Measurements from ENCODE around the gene TWIST2.

TWIST2 gene

DNA sequence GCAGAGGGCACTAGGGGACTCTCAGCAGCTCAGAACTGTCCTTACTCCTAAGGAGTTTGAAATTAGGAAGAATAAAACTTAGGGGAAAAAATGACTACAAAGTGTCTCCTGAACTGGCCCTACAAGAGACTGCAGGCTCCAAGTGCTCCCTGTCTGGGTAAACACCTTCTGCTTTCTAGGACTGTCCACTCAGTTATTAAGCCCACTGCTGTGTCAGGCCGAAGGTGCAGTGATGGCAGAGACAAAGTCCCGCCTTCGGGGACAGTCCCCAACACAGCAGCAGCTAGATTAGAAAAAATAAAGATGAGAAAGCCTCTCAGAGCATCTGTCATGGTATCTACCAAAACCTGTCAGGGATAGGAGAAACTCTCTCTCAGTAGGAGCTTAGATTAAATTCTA lies 28.3 kb downstream of the TWIST2 start:
- no peak for DNase-seq (ENCODE audit: insufficient read length)
- no peak for TF ChIP-seq TAF1 (IDR thresholded peaks at IDR 0.05; ENCODE audit: borderline replicate concordance, low read depth, low read length)
- TF ChIP-seq POLR2A (IDR thresholded peaks at IDR 0.05; ENCODE audit: low read depth, low read length) = no peak
- TF ChIP-seq POLR2AphosphoS5 (IDR thresholded peaks at IDR 0.05; ENCODE audit: low read depth, low read length) = no peak
- FAIRE-seq = no peak

GRCh38 chr2:238878051-238878735 lies 30.3 kb downstream of the TWIST2 start:
- FAIRE-seq (no peak), DNase-seq (ENCODE audit: insufficient read length) (no peak)
- TF ChIP-seq POLR2A (IDR thresholded peaks at IDR 0.05; ENCODE audit: low read depth, low read length) = no peak
- no peak for TF ChIP-seq TAF1 (IDR thresholded peaks at IDR 0.05; ENCODE audit: borderline replicate concordance, low read depth, low read length)
- TF ChIP-seq POLR2AphosphoS5 (IDR thresholded peaks at IDR 0.05; ENCODE audit: low read depth, low read length) = no peak

DNA sequence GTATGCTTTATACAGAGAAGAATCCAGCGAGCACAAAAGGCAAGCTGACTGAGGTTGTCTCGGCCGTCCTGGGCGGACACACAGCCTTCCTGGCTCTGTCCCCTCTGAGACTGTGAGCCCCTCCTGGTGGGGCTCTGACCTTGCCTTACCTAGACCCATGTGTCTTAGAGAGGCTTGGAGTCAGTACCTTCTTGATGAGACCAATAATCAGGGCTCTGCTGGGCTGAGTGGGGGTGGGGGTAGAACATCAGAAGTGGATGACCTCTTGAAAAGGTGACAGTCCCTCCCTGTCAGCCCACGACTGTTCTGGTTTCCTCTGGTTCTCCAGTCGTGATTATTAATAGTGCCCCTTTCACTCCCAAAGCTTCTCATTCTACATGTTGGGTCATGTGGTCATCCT lies 31.2 kb downstream of the TWIST2 start:
- FAIRE-seq (no peak), DNase-seq (ENCODE audit: insufficient read length) (no peak)
- no peak for TF ChIP-seq POLR2A (IDR thresholded peaks at IDR 0.05; ENCODE audit: low read depth, low read length)
- TF ChIP-seq TAF1 (IDR thresholded peaks at IDR 0.05; ENCODE audit: borderline replicate concordance, low read depth, low read length) = no peak
- TF ChIP-seq POLR2AphosphoS5 (IDR thresholded peaks at IDR 0.05; ENCODE audit: low read depth, low read length) = no peak

DNA sequence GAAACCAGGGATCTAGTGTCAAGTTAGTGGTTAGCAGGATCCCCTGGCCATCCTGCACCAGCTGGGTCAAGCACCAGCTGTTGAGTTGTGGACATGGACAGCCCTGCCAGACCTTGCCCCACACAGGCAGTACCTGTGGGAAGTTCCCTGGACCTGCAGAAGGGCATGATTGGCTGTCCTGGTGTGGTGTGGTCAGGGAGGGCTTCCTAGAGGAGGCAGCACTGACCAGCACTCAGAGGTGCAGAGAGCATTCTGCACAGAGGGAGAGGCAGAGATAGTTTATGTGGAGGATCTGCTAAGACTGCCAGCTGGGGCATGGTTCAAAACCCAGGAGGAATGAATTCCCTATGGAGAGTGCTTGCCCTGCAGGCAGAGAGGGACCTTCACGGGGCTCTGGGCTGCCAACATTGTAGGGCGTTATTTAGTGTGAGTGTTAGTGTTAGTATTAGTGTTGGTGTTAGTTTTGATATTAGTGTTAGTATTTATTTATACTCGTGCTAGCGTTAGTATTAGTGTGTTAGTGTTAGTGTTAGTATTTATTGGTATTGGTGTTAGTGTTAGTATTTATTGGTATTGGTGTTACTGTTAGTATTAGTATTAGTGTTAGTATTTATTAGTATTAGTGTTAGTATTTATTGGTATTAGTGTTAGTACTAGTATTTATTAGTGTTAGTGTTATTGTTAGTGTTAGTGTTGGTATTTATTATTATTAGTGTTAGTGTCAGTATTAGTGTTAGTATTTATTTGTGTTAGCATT lies 31.9 kb downstream of the TWIST2 start:
- FAIRE-seq = no peak
- DNase-seq (ENCODE audit: insufficient read length) = no peak

DNA sequence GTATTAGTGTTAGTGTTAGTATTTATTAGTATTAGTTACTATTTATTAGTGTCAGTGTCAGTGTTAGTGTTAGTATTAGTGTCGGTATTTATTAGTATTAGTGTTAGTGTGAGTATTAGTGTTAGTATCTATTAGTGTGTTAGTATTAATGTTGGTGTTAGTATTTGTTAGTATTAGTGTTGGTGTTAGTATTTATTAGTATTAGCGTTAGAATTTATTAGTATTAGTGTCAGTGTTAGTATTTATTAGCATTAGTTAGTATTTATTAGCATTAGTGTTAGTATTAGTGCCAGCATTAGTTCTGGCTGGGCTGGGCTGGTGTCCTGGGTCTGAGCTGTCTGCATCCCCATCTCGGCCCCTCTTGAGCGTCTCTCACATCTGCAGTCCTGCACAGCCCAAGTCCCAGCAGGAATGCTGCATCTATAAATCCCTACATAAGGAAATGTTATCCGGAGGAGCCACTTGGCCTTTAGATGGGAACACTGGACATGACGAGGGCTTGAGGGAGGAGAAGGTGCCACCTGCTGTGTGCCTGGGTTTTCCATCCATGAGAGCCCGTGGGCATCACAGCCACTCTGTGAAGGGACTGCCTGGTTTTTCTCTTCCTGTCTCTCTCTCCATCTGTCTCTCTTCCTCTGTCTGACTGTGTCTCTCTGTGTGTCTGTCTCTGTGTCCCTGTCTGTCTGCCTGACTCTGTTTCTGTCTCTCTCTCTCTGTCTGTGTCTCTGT lies 33.6 kb downstream of the TWIST2 start:
- TF ChIP-seq TAF1 (IDR thresholded peaks at IDR 0.05; ENCODE audit: borderline replicate concordance, low read depth, low read length) (no peak), POLR2A (IDR thresholded peaks at IDR 0.05; ENCODE audit: low read depth, low read length) (no peak), POLR2AphosphoS5 (IDR thresholded peaks at IDR 0.05; ENCODE audit: low read depth, low read length) (no peak)
- FAIRE-seq (no peak), DNase-seq (ENCODE audit: insufficient read length) (no peak)

More for the DNA sequence above, 31.9 kb downstream of the TWIST2 start:
- TF ChIP-seq POLR2A (IDR thresholded peaks at IDR 0.05; ENCODE audit: low read depth, low read length) = no peak
- no peak for TF ChIP-seq POLR2AphosphoS5 (IDR thresholded peaks at IDR 0.05; ENCODE audit: low read depth, low read length)
- TF ChIP-seq TAF1 (IDR thresholded peaks at IDR 0.05; ENCODE audit: borderline replicate concordance, low read depth, low read length) = no peak

DNA sequence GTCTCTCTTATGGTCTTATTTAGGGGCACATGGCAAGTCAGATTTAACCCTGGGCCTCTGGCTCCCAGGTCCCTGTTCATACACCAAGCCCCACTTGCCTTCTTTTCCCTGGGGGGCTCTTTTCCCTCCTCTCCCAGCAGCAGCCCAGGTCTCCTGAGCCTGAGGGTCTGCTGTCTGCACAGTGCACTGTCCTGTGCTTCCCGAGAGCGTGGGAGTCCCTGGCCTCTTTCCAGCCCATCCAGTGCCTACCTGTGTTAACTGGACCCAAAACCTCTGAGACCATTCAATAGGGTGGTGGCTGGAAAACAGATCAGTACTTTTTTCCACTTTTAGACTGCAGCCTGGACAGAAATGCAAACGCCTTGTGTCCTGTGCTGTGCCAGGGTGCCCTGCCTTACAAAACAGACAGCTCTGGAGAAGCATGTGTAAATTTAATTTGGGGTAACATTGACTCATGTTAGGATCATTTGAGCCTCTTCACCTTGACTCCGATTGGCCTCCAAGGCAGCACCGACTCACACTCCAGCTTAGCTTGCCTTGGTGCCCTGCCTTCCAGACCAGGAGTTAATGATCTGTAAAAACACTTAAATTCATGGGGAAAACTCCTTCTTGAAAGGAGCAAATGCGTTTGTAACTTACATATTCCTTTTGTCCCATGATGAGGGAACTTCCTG lies 34.3 kb downstream of the TWIST2 start:
- no peak for DNase-seq (ENCODE audit: insufficient read length)
- FAIRE-seq = no peak

GRCh38 chr2:238883421-238883901 lies 35.6 kb downstream of the TWIST2 start:
- no peak for DNase-seq (ENCODE audit: insufficient read length)
- no peak for FAIRE-seq
- TF ChIP-seq TAF1 (IDR thresholded peaks at IDR 0.05; ENCODE audit: borderline replicate concordance, low read depth, low read length) (no peak), POLR2AphosphoS5 (IDR thresholded peaks at IDR 0.05; ENCODE audit: low read depth, low read length) (no peak), POLR2A (IDR thresholded peaks at IDR 0.05; ENCODE audit: low read depth, low read length) (no peak)

More for the DNA sequence above, 34.3 kb downstream of the TWIST2 start:
- TF ChIP-seq POLR2AphosphoS5 (IDR thresholded peaks at IDR 0.05; ENCODE audit: low read depth, low read length) (no peak), POLR2A (IDR thresholded peaks at IDR 0.05; ENCODE audit: low read depth, low read length) (no peak), TAF1 (IDR thresholded peaks at IDR 0.05; ENCODE audit: borderline replicate concordance, low read depth, low read length) (no peak)

DNA sequence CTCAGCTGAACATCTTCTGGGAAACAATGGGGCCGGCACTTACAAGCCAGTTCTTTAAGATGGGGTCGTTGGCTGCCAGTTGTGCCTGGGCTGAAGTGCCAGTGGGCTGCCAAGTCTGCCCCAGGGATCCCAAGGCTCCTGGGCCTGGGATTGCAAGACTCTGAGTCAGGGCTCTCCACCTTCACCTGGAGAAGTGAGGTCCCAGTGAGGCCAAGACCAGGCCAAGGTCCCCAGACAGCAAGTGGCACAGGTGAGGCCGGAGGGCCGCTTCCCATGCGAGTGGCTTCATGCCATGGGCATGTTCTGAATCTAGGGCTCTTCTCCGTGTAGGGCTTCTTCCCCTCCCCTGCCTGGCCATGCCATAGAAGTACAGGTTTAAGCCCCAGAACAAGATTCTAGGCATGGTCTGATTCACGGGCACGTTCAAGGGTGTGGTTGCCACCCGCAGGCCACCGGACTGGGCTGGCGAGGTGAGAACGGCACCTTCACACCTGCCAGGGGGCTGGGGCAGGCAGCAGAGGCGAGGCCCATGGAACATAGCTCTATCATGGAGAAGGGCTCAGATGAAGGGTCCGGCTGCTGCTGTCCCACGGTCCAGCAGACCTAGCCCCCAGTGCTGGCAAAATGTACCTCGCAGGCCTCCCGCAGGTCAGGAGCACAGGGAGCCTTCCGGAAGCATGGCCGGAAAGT lies 36.4 kb downstream of the TWIST2 start:
- DNase-seq (ENCODE audit: insufficient read length) (no peak), FAIRE-seq (no peak)
- TF ChIP-seq POLR2AphosphoS5 (IDR thresholded peaks at IDR 0.05; ENCODE audit: low read depth, low read length) (no peak), TAF1 (IDR thresholded peaks at IDR 0.05; ENCODE audit: borderline replicate concordance, low read depth, low read length) (no peak), POLR2A (IDR thresholded peaks at IDR 0.05; ENCODE audit: low read depth, low read length) (no peak)

DNA sequence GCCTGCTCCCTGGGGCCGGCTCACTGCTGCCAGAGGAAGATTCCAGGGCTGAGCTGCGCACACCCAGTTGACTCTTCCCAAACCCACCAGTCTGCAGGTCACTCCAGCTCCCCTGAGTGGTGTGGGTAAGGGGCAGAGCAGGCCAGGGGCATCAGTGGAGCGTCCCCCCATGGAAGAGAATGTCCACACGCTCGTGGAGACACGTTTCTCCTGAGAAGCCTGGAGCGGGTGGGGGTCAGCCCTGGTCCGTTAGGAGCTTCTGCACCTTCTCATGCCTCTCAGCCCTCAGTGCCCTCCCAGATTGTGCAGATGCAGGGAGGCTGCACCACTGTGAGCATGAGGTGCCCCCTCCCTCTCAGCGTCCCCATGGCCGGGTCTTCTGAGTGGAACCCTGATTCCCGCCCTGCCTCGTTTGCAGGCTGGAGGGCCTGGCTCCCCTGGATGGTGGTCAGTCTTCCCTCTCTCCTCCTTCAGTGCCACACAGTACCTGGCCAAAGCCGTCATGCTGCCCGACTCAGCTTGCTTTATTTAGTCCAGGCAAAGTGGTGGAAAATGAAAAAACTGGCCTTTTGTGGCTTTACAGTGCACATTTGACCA lies 37.0 kb downstream of the TWIST2 start:
- FAIRE-seq (no peak), DNase-seq (ENCODE audit: insufficient read length) (no peak)
- TF ChIP-seq POLR2A (IDR thresholded peaks at IDR 0.05; ENCODE audit: low read depth, low read length) (no peak), TAF1 (IDR thresholded peaks at IDR 0.05; ENCODE audit: borderline replicate concordance, low read depth, low read length) (no peak), POLR2AphosphoS5 (IDR thresholded peaks at IDR 0.05; ENCODE audit: low read depth, low read length) (no peak)

GRCh38 chr2:238886453-238887094 lies 38.7 kb downstream of the TWIST2 start:
- FAIRE-seq (no peak), DNase-seq (ENCODE audit: insufficient read length) (no peak)
- TF ChIP-seq TAF1 (IDR thresholded peaks at IDR 0.05; ENCODE audit: borderline replicate concordance, low read depth, low read length) (no peak), POLR2A (IDR thresholded peaks at IDR 0.05; ENCODE audit: low read depth, low read length) (no peak), POLR2AphosphoS5 (IDR thresholded peaks at IDR 0.05; ENCODE audit: low read depth, low read length) (no peak)

Measured in GM12892 (cell line).